Measurements from ENCODE around the gene UNC79.

DNA sequence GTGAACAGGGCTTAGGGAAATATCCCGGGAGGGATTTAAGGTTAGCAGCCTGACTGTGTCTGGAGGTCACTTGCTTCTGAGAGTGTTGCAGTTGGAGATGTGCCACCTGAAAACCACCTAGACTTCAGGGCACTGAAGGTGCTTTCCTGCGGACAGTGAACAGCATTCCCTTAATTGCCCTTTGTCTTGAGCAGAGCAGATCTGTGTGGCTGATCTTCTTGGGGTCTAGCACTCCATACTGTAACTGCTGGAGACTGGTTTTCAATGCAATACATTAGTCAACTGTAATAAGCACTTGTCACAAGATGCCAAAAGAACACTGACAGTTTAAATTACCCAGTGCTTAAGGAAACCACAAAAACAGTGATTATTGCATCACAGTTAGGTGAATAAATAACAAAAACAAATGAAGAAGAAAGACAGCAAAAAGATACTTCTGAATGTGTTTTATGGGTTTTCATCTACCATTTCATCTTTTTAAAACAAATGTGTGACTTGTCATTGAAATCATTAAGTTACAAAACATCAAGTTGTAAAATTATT lies 245.7 kb downstream of the UNC79 start:
- no peak for TF ChIP-seq POLR2AphosphoS5 (IDR thresholded peaks at IDR 0.05; ENCODE audit: low read depth, low read length)
- TF ChIP-seq, protein P1, sequence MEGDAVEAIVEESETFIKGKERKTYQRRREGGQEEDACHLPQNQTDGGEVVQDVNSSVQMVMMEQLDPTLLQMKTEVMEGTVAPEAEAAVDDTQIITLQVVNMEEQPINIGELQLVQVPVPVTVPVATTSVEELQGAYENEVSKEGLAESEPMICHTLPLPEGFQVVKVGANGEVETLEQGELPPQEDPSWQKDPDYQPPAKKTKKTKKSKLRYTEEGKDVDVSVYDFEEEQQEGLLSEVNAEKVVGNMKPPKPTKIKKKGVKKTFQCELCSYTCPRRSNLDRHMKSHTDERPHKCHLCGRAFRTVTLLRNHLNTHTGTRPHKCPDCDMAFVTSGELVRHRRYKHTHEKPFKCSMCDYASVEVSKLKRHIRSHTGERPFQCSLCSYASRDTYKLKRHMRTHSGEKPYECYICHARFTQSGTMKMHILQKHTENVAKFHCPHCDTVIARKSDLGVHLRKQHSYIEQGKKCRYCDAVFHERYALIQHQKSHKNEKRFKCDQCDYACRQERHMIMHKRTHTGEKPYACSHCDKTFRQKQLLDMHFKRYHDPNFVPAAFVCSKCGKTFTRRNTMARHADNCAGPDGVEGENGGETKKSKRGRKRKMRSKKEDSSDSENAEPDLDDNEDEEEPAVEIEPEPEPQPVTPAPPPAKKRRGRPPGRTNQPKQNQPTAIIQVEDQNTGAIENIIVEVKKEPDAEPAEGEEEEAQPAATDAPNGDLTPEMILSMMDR (IDR thresholded peaks at IDR 0.05): no peak
- TF ChIP-seq, protein P2, sequence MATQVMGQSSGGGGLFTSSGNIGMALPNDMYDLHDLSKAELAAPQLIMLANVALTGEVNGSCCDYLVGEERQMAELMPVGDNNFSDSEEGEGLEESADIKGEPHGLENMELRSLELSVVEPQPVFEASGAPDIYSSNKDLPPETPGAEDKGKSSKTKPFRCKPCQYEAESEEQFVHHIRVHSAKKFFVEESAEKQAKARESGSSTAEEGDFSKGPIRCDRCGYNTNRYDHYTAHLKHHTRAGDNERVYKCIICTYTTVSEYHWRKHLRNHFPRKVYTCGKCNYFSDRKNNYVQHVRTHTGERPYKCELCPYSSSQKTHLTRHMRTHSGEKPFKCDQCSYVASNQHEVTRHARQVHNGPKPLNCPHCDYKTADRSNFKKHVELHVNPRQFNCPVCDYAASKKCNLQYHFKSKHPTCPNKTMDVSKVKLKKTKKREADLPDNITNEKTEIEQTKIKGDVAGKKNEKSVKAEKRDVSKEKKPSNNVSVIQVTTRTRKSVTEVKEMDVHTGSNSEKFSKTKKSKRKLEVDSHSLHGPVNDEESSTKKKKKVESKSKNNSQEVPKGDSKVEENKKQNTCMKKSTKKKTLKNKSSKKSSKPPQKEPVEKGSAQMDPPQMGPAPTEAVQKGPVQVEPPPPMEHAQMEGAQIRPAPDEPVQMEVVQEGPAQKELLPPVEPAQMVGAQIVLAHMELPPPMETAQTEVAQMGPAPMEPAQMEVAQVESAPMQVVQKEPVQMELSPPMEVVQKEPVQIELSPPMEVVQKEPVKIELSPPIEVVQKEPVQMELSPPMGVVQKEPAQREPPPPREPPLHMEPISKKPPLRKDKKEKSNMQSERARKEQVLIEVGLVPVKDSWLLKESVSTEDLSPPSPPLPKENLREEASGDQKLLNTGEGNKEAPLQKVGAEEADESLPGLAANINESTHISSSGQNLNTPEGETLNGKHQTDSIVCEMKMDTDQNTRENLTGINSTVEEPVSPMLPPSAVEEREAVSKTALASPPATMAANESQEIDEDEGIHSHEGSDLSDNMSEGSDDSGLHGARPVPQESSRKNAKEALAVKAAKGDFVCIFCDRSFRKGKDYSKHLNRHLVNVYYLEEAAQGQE (IDR thresholded peaks at IDR 0.05; ENCODE audit: insufficient read depth in 1 of 2, low read depth in 2 of 2, low read length in 1 of 2): no peak
- no peak for TF ChIP-seq TCF7L2 (IDR thresholded peaks at IDR 0.05; ENCODE audit: low read depth, low read length)
